Measurements from ENCODE around the gene WNT3A.

DNA sequence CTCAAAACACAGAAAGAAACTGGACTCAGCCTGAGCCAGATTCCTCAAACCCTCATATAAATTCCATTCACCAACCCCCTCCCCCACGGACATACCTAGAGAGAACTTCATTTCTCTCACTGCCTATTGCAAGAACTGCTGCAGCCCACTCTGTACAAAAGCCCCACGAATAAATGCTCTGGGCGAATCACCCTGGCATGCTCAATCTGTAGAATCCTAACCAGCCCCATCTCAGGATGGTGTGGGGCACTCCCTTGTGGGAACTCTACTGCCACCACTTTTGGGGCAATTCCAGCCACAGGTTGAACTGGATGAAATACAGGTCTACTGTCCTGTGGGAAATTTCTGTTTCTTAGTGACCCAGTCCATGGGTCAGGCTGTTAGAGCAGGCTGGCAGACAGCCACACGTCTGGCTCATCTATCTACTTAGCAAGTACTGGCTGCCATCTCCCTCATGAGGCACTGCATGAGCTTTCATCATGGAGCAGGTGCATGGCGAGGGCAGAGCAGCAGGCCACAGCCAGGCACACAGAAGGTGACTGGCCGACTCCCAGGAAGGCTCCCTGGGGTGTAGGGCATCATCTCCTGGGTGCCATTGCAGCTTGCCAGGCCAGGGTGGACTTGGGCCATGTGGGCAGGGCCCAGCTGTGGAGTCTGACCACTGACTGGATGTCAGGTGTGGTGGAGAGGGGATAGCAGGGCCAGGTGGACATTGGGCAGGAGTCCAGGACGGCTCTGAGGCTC is 97.9 kb downstream of the WNT3A start:
- no peak for TF ChIP-seq NRF1 (IDR thresholded peaks at IDR 0.05; ENCODE audit: low read depth, low read length)
- TF ChIP-seq RAD21 (IDR thresholded peaks at IDR 0.05; ENCODE audit: low read length), result no peak
- TF ChIP-seq, protein P1, sequence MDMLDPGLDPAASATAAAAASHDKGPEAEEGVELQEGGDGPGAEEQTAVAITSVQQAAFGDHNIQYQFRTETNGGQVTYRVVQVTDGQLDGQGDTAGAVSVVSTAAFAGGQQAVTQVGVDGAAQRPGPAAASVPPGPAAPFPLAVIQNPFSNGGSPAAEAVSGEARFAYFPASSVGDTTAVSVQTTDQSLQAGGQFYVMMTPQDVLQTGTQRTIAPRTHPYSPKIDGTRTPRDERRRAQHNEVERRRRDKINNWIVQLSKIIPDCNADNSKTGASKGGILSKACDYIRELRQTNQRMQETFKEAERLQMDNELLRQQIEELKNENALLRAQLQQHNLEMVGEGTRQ (IDR thresholded peaks at IDR 0.05; ENCODE audit: borderline replicate concordance, low read depth, low read length), result no peak
- no peak for TF ChIP-seq REST (IDR thresholded peaks at IDR 0.05; ENCODE audit: low read depth, low read length)
- no peak for TF ChIP-seq CTCF (IDR thresholded peaks at IDR 0.05)

Measured in SK-N-SH (cell line).